WI38 (cell line): Measurements from ENCODE around the gene HSF5.

Experiments
- H3K4me3 ChIP-seq: 2 replicates; pipeline ENCODE4 v1.5.1; 2011; ENCODE audit warnings: low read depth, mild to moderate bottlenecking, control low read depth, low read length
- TF ChIP-seq, protein P1 (sequence below): IDR thresholded peaks from 2 replicates; pipeline ENCODE4 v1.5.1; 2012; ENCODE audit warnings: low read depth, mild to moderate bottlenecking, control low read depth, low read length

Gene HSF5

DNA sequence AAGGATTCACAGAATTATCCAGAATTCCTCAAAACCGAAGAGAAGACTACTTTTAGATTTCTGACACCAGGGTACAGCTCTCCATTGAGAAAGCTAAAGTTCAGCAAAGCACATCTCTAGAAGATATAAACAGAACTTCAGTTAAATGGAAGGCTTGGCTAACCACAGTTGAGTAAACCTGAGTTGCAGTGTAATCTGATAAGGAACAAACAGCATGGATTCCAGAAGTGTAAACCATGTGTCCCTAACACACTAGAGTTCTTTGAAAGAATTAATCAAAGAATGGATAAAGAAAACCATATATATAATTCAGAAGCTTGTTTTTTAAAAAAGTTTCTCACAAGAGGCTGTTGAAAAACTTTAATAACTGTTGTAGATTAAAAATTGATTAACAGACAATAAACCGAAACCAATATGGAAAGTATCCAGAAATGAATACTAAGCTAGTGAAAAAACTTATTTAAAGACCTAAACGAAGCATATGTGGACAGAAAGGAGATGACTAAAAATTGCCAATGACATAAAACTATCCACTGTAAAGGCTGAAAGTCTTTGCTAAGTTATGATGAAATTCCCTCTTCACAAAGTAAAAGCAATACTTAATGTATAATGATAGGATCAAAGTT is 75.1 kb downstream of the HSF5 start:
- TF ChIP-seq, protein P1, sequence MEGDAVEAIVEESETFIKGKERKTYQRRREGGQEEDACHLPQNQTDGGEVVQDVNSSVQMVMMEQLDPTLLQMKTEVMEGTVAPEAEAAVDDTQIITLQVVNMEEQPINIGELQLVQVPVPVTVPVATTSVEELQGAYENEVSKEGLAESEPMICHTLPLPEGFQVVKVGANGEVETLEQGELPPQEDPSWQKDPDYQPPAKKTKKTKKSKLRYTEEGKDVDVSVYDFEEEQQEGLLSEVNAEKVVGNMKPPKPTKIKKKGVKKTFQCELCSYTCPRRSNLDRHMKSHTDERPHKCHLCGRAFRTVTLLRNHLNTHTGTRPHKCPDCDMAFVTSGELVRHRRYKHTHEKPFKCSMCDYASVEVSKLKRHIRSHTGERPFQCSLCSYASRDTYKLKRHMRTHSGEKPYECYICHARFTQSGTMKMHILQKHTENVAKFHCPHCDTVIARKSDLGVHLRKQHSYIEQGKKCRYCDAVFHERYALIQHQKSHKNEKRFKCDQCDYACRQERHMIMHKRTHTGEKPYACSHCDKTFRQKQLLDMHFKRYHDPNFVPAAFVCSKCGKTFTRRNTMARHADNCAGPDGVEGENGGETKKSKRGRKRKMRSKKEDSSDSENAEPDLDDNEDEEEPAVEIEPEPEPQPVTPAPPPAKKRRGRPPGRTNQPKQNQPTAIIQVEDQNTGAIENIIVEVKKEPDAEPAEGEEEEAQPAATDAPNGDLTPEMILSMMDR: no peak
- H3K4me3 ChIP-seq: no peak overlapping the region

DNA sequence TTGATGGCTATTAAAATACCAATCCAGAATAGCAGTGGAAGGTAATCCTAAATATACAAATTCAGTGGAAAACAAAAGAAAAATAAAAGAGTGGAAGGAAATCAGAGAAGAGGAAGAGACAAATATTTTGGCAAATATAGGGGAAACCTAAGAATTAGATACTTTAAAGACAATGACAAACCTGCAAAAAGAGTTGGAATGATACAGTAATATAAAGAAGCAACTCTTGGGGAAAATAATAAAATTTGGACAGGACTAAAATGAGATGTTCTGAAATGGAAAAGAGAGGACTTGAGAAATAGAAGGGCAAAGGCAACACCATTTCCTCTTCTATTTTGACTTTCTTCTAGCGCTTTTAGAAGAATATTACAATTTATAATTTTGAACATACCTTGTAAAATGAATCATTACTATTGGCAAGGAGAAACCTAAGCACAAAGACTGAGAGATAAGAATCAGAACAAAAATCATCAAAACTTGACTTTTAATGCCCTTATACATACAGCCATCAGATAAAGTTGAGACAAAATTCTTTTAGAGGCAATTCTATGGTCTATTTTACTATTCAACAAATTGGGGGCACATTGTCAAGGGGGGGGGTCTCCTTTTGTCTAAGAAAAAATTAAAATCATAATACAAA is 76.0 kb downstream of the HSF5 start:
- H3K4me3 ChIP-seq: no peak overlapping the region
- TF ChIP-seq, protein P1: no peak

DNA sequence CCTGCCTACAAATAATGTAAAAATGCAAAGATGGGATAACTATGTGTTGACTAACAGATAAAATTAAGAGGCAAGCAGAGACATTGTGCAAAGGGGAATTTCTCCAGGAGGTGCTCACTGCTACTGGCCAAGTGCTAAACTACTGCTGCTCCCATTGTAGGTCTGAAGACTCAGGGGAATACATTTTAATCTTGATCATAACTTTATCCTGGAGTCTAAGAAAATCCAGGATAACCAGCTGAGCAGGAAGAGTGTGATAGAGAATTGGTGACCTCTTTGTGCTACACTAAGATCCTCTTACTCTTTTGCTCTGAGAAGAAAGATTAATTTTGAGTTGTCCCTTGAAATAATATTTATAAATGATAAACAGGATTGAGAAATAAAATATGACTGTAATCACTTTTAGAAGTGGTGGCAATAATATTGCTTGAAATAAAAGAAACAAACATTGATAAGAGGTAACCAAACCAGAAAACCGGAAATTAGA is 76.8 kb downstream of the HSF5 start:
- TF ChIP-seq, protein P1: no peak
- no peak overlapping the region for H3K4me3 ChIP-seq

DNA sequence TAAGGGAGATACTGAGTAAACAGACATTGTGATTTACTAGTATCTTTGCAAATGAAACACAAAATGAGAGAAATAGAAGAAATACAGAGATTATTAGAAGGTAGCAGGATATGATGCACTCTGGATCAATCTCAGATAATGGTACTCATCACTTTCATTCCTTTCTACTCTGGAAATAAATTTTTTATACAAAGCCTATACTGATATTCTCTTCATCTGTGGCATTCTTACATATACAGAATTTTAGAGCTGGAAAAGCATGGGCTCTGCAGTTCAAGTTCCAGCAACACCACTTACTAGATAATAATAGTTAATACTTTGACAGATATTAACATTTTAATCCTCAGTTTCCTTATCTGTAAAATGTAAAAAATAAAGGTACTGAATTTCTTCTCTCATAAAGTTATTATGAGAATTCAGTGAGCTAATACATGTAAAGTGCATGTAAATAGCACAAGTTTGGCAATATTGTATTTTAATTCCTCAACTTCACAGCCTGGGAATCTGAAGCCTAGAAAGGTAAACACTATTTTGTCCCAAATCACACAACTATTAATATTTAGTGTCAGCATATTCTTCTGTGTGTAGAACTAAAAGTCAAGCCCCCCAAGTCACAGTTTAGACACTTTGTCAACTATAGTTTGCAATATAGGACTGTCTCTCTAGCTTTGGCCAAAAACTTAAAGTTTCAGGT is 77.3 kb downstream of the HSF5 start:
- H3K4me3 ChIP-seq: no peak overlapping the region
- TF ChIP-seq, protein P1: no peak

DNA sequence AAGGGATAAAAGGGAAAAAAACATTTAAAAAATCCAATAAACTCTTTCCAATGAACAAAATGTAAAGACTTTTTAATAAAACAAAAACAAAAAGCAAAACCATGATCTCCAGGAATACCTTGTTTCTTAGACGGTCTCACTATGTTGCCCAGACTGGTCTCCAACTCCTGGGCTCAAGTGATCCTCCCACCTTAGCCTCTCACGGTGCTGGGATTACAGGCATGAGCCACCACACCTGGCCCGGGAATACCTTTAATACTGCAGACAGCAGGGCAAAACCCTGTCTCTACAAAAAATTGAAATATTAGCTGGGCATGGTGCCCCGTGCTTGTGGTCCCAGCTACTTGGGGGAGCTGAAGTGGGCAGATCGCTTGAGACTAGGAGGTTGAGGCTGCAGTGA is 78.8 kb downstream of the HSF5 start:
- H3K4me3 ChIP-seq: no peak overlapping the region
- TF ChIP-seq, protein P1: no peak

DNA sequence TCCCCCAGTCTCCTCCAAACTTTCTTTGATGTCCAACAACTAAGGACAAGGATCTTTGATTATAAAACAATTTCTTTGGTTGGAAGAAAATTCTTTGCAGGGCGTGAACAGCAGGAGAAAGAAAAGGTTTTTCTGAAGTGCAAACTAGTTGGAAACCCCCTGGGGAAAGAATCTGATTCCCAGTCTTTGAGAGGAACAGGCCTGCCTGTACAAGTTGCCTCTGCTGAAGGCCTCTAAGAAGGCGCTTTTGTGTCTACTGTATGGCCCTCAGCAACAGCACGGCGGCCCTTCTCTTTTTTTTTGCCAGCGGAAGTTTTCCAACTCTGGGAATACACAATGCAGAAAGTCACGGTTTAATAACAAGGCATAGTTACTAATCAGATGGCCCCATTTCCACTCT is 84.9 kb downstream of the HSF5 start:
- no peak overlapping the region for H3K4me3 ChIP-seq
- TF ChIP-seq, protein P1: no peak

DNA sequence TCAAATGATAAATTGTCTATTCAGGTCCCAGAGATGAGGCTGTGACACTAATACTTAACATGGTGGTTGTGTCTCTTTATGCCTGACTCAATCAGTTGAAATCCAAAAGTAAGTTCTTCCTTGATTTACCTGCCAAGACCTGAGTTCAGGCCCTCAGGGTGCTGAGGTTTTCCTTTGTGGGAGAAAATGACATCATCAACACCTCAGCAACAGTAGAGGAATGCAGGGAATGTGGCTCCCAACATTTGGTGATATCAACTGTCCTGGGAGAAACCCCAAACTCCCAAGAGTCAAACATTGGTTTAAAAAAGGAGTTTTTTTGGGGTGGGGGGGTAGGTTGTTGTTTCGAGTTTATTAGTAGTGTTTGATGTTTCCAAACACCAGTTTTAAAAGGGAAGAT is 85.5 kb downstream of the HSF5 start:
- H3K4me3 ChIP-seq: no peak overlapping the region
- TF ChIP-seq, protein P1: no peak
